Gastroesophageal sphincter (tissue), 3 donors: ENCODE measurements around the gene HTR6.

Source experiments
- EP300 ChIP-seq: sonication (generic); formaldehyde crosslinking; IDR thresholded peaks from one replicate; pipeline ENCODE4 v1.6.1; 2017; ENCODE audit warnings: antibody characterized with exemption, mild to moderate bottlenecking
- POLR2A ChIP-seq, 2 donors: fragments of 450-650 bp; IDR thresholded peaks; one replicate each; pipeline ENCODE4 v1.6.1; 2017; ENCODE audit warnings: antibody characterized with exemption in 2 of 2, mild to moderate bottlenecking in 2 of 2, moderate library complexity in 1 of 2
- POLR2AphosphoS5 ChIP-seq: sonication (generic); formaldehyde crosslinking; IDR thresholded peaks from one replicate; pipeline ENCODE4 v1.6.1; 2017; ENCODE audit warnings: antibody characterized with exemption
- TF ChIP-seq, protein P1 (sequence below), 4 experiments: fragments of 200-600 bp in 2 of 4; fragments of 450-650 bp in 2 of 4; sonication (generic) in 1 of 4; IDR thresholded peaks; one replicate each; pipeline ENCODE4 v1.5.1; 2017 to 2019; ENCODE audit warnings: antibody characterized with exemption in 4 of 4, mild to moderate bottlenecking in 2 of 4, moderate library complexity in 2 of 4

DNA sequence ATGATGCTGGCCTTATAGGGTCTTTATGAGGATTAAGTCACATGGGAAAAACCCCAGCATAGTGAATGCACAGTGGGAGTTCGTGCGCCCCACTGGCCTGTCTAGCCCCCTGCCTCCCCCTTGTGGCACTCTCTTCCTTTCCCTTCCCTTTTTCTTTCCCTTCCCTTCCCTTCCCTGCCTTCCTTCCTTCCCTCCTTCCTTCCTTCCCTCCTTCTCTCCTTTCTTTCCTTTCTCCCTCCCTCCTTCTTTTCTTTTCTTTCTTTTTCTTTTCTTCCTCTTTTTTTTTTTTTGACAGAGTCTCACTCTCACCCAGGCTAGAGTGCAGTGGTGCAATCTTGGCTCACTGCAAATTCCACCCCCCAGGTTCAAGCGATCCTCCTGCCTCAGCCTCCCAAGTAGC is 38.6 kb downstream of the HTR6 start:
- TF ChIP-seq, protein P1, sequence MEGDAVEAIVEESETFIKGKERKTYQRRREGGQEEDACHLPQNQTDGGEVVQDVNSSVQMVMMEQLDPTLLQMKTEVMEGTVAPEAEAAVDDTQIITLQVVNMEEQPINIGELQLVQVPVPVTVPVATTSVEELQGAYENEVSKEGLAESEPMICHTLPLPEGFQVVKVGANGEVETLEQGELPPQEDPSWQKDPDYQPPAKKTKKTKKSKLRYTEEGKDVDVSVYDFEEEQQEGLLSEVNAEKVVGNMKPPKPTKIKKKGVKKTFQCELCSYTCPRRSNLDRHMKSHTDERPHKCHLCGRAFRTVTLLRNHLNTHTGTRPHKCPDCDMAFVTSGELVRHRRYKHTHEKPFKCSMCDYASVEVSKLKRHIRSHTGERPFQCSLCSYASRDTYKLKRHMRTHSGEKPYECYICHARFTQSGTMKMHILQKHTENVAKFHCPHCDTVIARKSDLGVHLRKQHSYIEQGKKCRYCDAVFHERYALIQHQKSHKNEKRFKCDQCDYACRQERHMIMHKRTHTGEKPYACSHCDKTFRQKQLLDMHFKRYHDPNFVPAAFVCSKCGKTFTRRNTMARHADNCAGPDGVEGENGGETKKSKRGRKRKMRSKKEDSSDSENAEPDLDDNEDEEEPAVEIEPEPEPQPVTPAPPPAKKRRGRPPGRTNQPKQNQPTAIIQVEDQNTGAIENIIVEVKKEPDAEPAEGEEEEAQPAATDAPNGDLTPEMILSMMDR (IDR thresholded peaks at IDR 0.05): no peak
- TF ChIP-seq POLR2A (IDR thresholded peaks at IDR 0.05) (no peak), POLR2AphosphoS5 (no peak), EP300 (no peak)
